ENCODE results near the gene ZIC1.

DNA sequence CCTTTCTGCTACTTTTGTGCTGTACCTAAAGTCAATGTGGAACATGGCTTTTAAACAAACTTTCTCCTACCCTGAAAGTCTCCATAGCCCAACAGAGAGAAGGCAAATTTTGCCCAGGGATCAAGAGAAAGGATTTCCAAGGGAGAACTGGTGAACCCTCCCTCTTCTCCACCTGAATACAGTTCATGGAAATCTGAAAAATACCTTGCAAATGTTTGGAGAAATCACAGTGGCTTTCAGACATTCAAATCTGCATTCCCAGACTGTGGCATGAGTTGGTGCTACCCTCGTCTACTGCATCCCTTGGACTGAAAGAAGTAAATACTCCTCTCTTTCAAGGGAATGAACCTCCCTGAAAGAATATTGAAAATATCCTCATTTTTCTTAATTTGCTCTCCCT is 41.5 kb upstream of the ZIC1 start:
- TF ChIP-seq EZH2phosphoT487 (IDR thresholded peaks at IDR 0.05; ENCODE audit: low read length) (no peak), CTCF (IDR thresholded peaks at IDR 0.05; ENCODE audit: low read length) (no peak)

All from MM.1S (cell line).